ENCODE measurements around the gene ARHGAP26. TPM values are rescaled to one million over a fixed set of nuclear protein-coding genes. Genes with fewer than 3 reads are reported as not detected.

The ARHGAP26 gene
- total RNA-seq, 4 donors from 2014 or later: 12.4 to 49.5 (median 31.8) TPM

GRCh38 chr5:143004361-143005145 lies 234.4 kb downstream of the ARHGAP26 start:
- Histone ChIP-seq H3K4me3 (no peak overlapping the region), H3K36me3 (no peaks in the 10 kb centered on the region), H3K4me1 (peaks cover 0 to 8% of the 10 kb centered on the region in 2 donors), H3K27me3 (no peaks in the 10 kb centered on the region), H3K27ac (no peak overlapping the region), H3K9me3 (no peaks in the 10 kb centered on the region)
- intact Hi-C loops (cut with DNase I; ENCODE audit: low total_unique reads): no loop called here
- TF ChIP-seq POLR2A (IDR thresholded peaks at IDR 0.05) (no peak), CTCF (IDR thresholded peaks at IDR 0.05) (no peak)
- DNase-seq: no peak

GRCh38 chr5:143006501-143006900 lies 236.3 kb downstream of the ARHGAP26 start:
- H3K27ac ChIP-seq: no peak overlapping the region
- H3K4me1 ChIP-seq: peaks cover 0 to 8% of the 10 kb centered on the region in 2 donors
- intact Hi-C loops (cut with DNase I; ENCODE audit: low total_unique reads): no loop called here

GRCh38 chr5:143008032-143008431 lies 237.9 kb downstream of the ARHGAP26 start:
- no peak for DNase-seq
- Histone ChIP-seq H3K9me3 (no peaks in the 10 kb centered on the region), H3K4me1 (no peaks in the 10 kb centered on the region), H3K4me3 (no peak overlapping the region), H3K27ac (no peak overlapping the region), H3K27me3 (no peaks in the 10 kb centered on the region), H3K36me3 (no peaks in the 10 kb centered on the region)
- TF ChIP-seq CTCF (IDR thresholded peaks at IDR 0.05): no peak
- no peak for TF ChIP-seq POLR2A (IDR thresholded peaks at IDR 0.05)
- intact Hi-C loops (cut with DNase I; ENCODE audit: low total_unique reads): no loop called here

More at GRCh38 chr5:143006501-143006900, 236.3 kb downstream of the ARHGAP26 start:
- no peak for DNase-seq
- no peak for TF ChIP-seq CTCF (IDR thresholded peaks at IDR 0.05)
- TF ChIP-seq POLR2A (IDR thresholded peaks at IDR 0.05): no peak
- Histone ChIP-seq H3K4me3 (no peak overlapping the region), H3K9me3 (no peaks in the 10 kb centered on the region), H3K27me3 (no peaks in the 10 kb centered on the region), H3K36me3 (no peaks in the 10 kb centered on the region)

- Histone ChIP-seq H3K4me1 (no peaks in the 10 kb centered on the region), H3K27ac (no peak overlapping the region), H3K36me3 (no peaks in the 10 kb centered on the region), H3K9me3 (no peaks in the 10 kb centered on the region), H3K27me3 (no peaks in the 10 kb centered on the region), H3K4me3 (no peak overlapping the region)
- TF ChIP-seq POLR2A (IDR thresholded peaks at IDR 0.05) (no peak), CTCF (IDR thresholded peaks at IDR 0.05) (no peak)
- no peak for DNase-seq
- intact Hi-C loops (cut with DNase I; ENCODE audit: low total_unique reads): no loop called here
Measured at GRCh38 chr5:143008809-143009521, 238.8 kb downstream of the ARHGAP26 start.

- H3K9me3 ChIP-seq: no peaks in the 10 kb centered on the region
- TF ChIP-seq CTCF (IDR thresholded peaks at IDR 0.05) (no peak), POLR2A (IDR thresholded peaks at IDR 0.05) (no peak)
- no peaks in the 10 kb centered on the region for H3K36me3 ChIP-seq
- no peak overlapping the region for H3K27ac ChIP-seq
- no peak overlapping the region for H3K4me3 ChIP-seq
- no peaks in the 10 kb centered on the region for H3K4me1 ChIP-seq
- H3K27me3 ChIP-seq: no peaks in the 10 kb centered on the region
- intact Hi-C loops (cut with DNase I; ENCODE audit: low total_unique reads): no loop called here
- no peak for DNase-seq
Measured at GRCh38 chr5:143010351-143010750, 240.2 kb downstream of the ARHGAP26 start.
